Left lung (tissue), 10 donors: Measurements from ENCODE around the gene RNF141. TPM values are rescaled to one million over a fixed set of nuclear protein-coding genes. Genes with fewer than 3 reads are reported as not detected.

ENCODE experiments used
- ATAC-seq: fragments of 200-7000 bp; cut with Tn5 transposase; one replicate; pipeline ENCODE4 v1.9.1; 2020; ENCODE audit warnings: moderate library complexity
- DNase-seq, 4 donors: peaks; one replicate each; pipeline ENCODE4 v3.0.0-alpha.2; 2013 to 2020
- H3K27ac ChIP-seq, 2 donors: fragments of 200-600 bp; sonication (generic) in 1 of 2; one replicate each; pipeline versions ENCODE4 v1.5.0 to v1.8.0; 2020 to 2021
- H3K27me3 ChIP-seq, 2 donors: fragments of 200-600 bp; sonication (generic) in 1 of 2; one replicate each; pipeline versions ENCODE4 v1.5.0 to v1.8.0; 2020 to 2021
- H3K36me3 ChIP-seq, 2 donors: fragments of 200-600 bp; sonication (generic) in 1 of 2; one replicate each; pipeline versions ENCODE4 v1.5.0 to v1.8.0; 2020 to 2021
- H3K4me1 ChIP-seq, 2 donors: fragments of 200-600 bp; one replicate each; pipeline ENCODE4 v1.8.0; 2021
- H3K4me3 ChIP-seq, 2 donors: fragments of 200-600 bp; sonication (generic) in 1 of 2; one replicate each; pipeline versions ENCODE4 v1.5.0 to v1.8.0; 2020 to 2021; ENCODE audit warnings: mild to moderate bottlenecking in 1 of 2
- H3K9me3 ChIP-seq, 2 donors: fragments of 200-600 bp; sonication (generic) in 1 of 2; one replicate each; pipeline versions ENCODE4 v1.5.0 to v1.8.0; 2020 to 2021
- intact Hi-C, 2 donors: fragments of 100-400 bp; cut with DNase I; formaldehyde crosslinking; loops; one replicate each; pipeline versions ENCODE4 v1.11.2 to v1.14.2; 2022
- polyA plus RNA-seq, 6 donors: library from polyadenylated mRNA; unstranded; fragments of 120-200 nt; gene quantifications; one replicate each; pipeline ENCODE4 v1.2.1, GENCODE V29; 2013; ENCODE audit not compliant: insufficient read length in 6 of 6
- total RNA-seq, 2 donors: library from RNA; stranded (reverse); fragmentation: NEBNext Ultra II Directional; extraction: Animal tissue kit (Norgen Biotek cat#: 25700); gene quantifications; one replicate each; pipeline ENCODE4 v1.2.1, GENCODE V29; 2021
- TF ChIP-seq, protein P1 (sequence below), 2 donors: fragments of 200-600 bp; sonication (generic) in 1 of 2; IDR thresholded peaks; one replicate each; pipeline versions ENCODE4 v1.5.0 to v1.8.0; 2021; ENCODE audit warnings: antibody characterized with exemption in 2 of 2
- donor health status: DM: no; HTN: yes; CAD: no.
- donor health status: DM: no; HTN: no; CAD: no.

The RNF141 gene
- total and polyA plus RNA-seq, 8 donors = 30.4 to 74.7 (median 34.6) TPM

DNA sequence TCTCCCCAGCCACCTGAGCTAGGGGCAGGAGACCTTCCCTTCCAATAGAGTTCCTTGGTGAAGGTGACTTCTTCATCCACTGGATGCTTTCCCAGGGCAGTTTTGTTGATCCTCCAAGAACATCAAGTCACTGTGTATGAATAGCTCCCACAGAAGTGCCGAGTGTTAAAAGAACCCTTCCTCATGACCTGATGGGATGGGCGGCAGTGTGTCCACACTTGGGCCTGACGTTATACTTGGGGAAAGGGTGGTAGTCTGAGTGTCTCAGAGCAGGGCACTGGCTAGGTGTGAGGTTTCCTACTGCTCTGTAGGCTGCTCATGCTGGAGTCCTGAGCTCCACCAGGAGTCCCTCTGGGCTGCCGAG, 35.0 kb upstream of the RNF141 start:
- intact Hi-C loops = no loop called here
- H3K27ac ChIP-seq = no peak overlapping the region
- no peak overlapping the region for H3K4me3 ChIP-seq
- peaks cover 7 to 34% of the 10 kb centered on the region in 2 donors for H3K4me1 ChIP-seq
- no peak for ATAC-seq
- no peaks in the 10 kb centered on the region for H3K27me3 ChIP-seq
- DNase-seq = no peak
- TF ChIP-seq, protein P1, sequence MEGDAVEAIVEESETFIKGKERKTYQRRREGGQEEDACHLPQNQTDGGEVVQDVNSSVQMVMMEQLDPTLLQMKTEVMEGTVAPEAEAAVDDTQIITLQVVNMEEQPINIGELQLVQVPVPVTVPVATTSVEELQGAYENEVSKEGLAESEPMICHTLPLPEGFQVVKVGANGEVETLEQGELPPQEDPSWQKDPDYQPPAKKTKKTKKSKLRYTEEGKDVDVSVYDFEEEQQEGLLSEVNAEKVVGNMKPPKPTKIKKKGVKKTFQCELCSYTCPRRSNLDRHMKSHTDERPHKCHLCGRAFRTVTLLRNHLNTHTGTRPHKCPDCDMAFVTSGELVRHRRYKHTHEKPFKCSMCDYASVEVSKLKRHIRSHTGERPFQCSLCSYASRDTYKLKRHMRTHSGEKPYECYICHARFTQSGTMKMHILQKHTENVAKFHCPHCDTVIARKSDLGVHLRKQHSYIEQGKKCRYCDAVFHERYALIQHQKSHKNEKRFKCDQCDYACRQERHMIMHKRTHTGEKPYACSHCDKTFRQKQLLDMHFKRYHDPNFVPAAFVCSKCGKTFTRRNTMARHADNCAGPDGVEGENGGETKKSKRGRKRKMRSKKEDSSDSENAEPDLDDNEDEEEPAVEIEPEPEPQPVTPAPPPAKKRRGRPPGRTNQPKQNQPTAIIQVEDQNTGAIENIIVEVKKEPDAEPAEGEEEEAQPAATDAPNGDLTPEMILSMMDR (IDR thresholded peaks at IDR 0.05) = no peak
- H3K36me3 ChIP-seq = peaks cover 0 to 24% of the 10 kb centered on the region in 2 donors
- no peaks in the 10 kb centered on the region for H3K9me3 ChIP-seq

DNA sequence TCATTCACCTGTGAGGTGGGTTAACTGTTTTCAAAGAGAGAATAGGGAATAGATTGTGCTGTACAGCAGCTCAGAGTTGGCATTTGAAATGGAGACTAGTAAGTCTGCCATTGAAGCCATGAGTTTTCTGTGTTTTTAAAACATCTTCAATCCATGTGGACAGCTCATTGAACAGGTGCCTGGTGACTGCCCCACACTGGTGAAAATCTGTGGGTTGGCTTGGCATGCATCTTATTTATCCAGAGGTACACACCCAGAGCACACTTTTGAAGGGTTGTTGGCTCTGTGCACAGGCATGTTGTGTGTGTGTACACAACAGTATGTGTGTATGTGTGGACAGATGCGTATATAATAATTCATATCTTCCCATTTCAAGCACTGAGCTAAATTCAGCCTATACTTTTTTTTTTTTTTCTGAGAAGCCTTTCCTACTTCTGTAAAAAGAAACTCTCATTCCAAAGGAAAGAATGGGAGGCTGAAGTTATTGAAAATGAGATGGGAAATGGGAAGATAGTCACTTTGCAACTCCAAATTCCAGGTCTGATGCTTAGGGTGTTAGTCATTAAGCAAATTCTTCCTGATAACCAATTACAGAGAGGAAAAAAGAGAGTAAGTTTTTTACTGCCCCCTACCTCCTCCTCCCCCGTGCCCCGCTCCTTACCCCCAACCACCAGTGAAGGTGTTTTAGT, 34.5 kb upstream of the RNF141 start:
- peaks cover 1 to 28% of the 10 kb centered on the region in 2 donors for H3K4me1 ChIP-seq
- H3K36me3 ChIP-seq = peaks cover 0 to 24% of the 10 kb centered on the region in 2 donors
- no peak overlapping the region for H3K27ac ChIP-seq
- DNase-seq (no peak), ATAC-seq (no peak)
- TF ChIP-seq, protein P1 (IDR thresholded peaks at IDR 0.05) = no peak
- intact Hi-C loops = no loop called here
- no peaks in the 10 kb centered on the region for H3K27me3 ChIP-seq
- H3K4me3 ChIP-seq = no peak overlapping the region
- H3K9me3 ChIP-seq = no peaks in the 10 kb centered on the region

DNA sequence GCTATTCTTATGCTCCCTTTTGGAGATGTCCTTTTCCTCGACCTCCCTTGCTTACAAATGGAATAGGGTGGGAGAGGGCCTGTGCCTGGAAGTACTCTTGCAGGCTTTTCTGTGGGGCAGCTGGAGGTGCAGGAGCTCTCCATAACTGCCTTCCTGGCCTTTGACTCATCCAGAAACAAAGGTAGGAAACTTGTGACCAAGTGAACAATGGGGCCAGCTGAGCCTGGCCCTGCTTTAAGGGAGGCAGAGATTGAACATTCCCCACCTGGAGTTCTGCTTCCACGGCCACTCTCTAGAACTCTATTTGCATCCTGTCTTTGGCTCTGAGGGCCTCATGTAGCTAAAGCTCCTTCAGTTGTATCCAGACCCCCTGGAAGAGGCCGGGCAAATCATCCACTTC, 32.6 kb upstream of the RNF141 start:
- Histone ChIP-seq H3K4me3 (no peak overlapping the region), H3K9me3 (no peaks in the 10 kb centered on the region), H3K27ac (no peak overlapping the region), H3K4me1 (peaks cover 0 to 26% of the 10 kb centered on the region in 2 donors), H3K27me3 (no peaks in the 10 kb centered on the region), H3K36me3 (peaks cover 0 to 24% of the 10 kb centered on the region in 2 donors)
- DNase-seq (no peak), ATAC-seq (no peak)
- TF ChIP-seq, protein P1 (IDR thresholded peaks at IDR 0.05) = no peak
- intact Hi-C loops = no loop called here

DNA sequence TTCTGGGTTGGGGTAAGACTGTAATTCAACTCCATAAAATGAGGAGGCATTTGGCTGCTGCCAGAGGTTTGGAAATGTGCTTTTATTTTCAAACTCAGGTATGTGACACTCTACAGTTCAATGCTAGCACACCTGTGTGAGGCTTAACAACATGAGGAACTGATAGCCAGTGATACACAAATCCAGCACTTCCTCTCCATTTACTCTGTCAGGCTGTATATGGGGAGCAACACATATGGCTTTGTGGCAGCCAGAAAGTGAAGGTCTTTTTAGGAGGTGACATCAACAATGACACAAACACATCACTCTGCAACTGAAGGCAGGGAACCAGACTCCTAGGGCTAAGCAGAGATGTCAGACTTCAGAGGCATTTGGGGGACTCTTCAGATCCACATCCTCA, 32.0 kb upstream of the RNF141 start:
- Histone ChIP-seq H3K27ac (no peak overlapping the region), H3K4me3 (no peak overlapping the region), H3K4me1 (peaks cover 0 to 26% of the 10 kb centered on the region in 2 donors), H3K36me3 (peaks cover 0 to 24% of the 10 kb centered on the region in 2 donors), H3K27me3 (no peaks in the 10 kb centered on the region), H3K9me3 (no peaks in the 10 kb centered on the region)
- TF ChIP-seq, protein P1 (IDR thresholded peaks at IDR 0.05) = no peak
- intact Hi-C loops = no loop called here
- no peak for ATAC-seq
- DNase-seq = no peak

DNA sequence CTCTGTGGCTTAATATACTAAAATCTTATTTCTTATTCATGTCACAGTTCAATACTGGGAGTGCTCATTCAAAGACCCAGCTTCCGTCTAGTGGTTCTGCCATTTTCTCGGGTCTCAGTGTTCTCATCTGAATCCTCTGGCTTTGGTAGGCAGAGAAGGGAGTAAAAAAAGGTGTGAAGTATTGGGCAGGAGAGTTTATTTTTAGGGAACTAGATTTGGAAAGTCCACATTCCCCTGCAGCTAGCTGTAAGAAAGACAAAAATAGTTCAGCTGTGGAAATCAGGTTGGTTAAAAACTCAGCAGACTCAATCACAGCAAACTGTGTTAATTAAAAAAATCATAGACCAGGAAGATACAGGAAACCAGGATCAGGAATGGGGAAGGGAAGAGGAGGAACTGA, 31.5 kb upstream of the RNF141 start:
- Histone ChIP-seq H3K4me3 (no peak overlapping the region), H3K27me3 (no peaks in the 10 kb centered on the region), H3K9me3 (no peaks in the 10 kb centered on the region), H3K4me1 (peaks cover 0 to 26% of the 10 kb centered on the region in 2 donors), H3K27ac (no peak overlapping the region), H3K36me3 (peaks cover 0 to 21% of the 10 kb centered on the region in 2 donors)
- DNase-seq = no peak
- TF ChIP-seq, protein P1 (IDR thresholded peaks at IDR 0.05) = no peak
- ATAC-seq = no peak
- intact Hi-C loops = no loop called here
